Stimulated activated naive CD8-positive, alpha-beta T cell treated with anti-CD3 and anti-CD28 coated beads, Interleukin-15, Interleukin-2, amounts not matched to agents 100 U/mL and 50 U/mL, for 24 hours (primary cell): ENCODE measurements around the gene DAB1.
"Not testable (repeated sequence)": the region's sequence is repeated elsewhere in the genome, so short reads cannot be mapped to it uniquely, and the experiment has no call there.

ENCODE experiments used
- ATAC-seq: fragments of 150-1000 bp; cut with Tn5 transposase; one replicate; pipeline ENCODE4 v1.10.0; 2021
- DNase-seq: peaks from one replicate; pipeline ENCODE4 v3.0.0; 2021

DAB1 gene

GRCh38 chr1:57360846-57361407 lies 62.9 kb downstream of the DAB1 start:
- ATAC-seq (no peak), DNase-seq (no peak)

- no peak for DNase-seq
- ATAC-seq: no peak
These were observed 66.4 kb downstream of the DAB1 start for GRCh38 chr1:57357462-57357861.

- no peak for DNase-seq
These were observed 70.2 kb downstream of the DAB1 start for GRCh38 chr1:57353654-57354053.

GRCh38 chr1:57350610-57351009 lies 73.2 kb downstream of the DAB1 start:
- ATAC-seq: no peak
- DNase-seq: no peak

More at GRCh38 chr1:57353654-57354053, 70.2 kb downstream of the DAB1 start:
- ATAC-seq: no peak

GRCh38 chr1:57348921-57349320 lies 74.9 kb downstream of the DAB1 start:
- DNase-seq (no peak), ATAC-seq (no peak)

- no peak for ATAC-seq
- no peak for DNase-seq
These were observed 77.9 kb downstream of the DAB1 start for GRCh38 chr1:57345916-57346315.

- ATAC-seq: no peak
- DNase-seq: no peak
These were observed 79.6 kb downstream of the DAB1 start for GRCh38 chr1:57344265-57344664.

- DNase-seq, ATAC-seq: not testable (repeated sequence)
These were observed 80.5 kb downstream of the DAB1 start for GRCh38 chr1:57343298-57343915.

- no peak for ATAC-seq
These were observed 82.1 kb downstream of the DAB1 start for GRCh38 chr1:57341721-57342120.

GRCh38 chr1:57340334-57341070 lies 83.4 kb downstream of the DAB1 start:
- ATAC-seq (no peak), DNase-seq (no peak)

More at GRCh38 chr1:57341721-57342120, 82.1 kb downstream of the DAB1 start:
- DNase-seq: no peak

- ATAC-seq: no peak
These were observed 86.2 kb downstream of the DAB1 start for GRCh38 chr1:57337623-57338022.

GRCh38 chr1:57336793-57337192 lies 87.1 kb downstream of the DAB1 start:
- ATAC-seq: no peak
- no peak for DNase-seq

More at GRCh38 chr1:57337623-57338022, 86.2 kb downstream of the DAB1 start:
- DNase-seq: no peak

GRCh38 chr1:57331620-57332019 lies 92.2 kb downstream of the DAB1 start:
- DNase-seq (no peak), ATAC-seq (no peak)

- ATAC-seq: no peak
These were observed 93.9 kb downstream of the DAB1 start for GRCh38 chr1:57329937-57330336.

GRCh38 chr1:57329001-57329527 lies 94.8 kb downstream of the DAB1 start:
- ATAC-seq: no peak

More at GRCh38 chr1:57329937-57330336, 93.9 kb downstream of the DAB1 start:
- no peak for DNase-seq

GRCh38 chr1:57327946-57328345 lies 95.9 kb downstream of the DAB1 start:
- ATAC-seq (no peak), DNase-seq (no peak)

More at GRCh38 chr1:57329001-57329527, 94.8 kb downstream of the DAB1 start:
- no peak for DNase-seq

GRCh38 chr1:57327336-57327735 lies 96.5 kb downstream of the DAB1 start:
- ATAC-seq: no peak
- DNase-seq: no peak

- ATAC-seq (no peak), DNase-seq (no peak)
These were observed 98.3 kb downstream of the DAB1 start for GRCh38 chr1:57325536-57325935.

GRCh38 chr1:57325117-57325516 lies 98.7 kb downstream of the DAB1 start:
- ATAC-seq (no peak), DNase-seq (no peak)

GRCh38 chr1:57324388-57324787 lies 99.5 kb downstream of the DAB1 start:
- DNase-seq (no peak), ATAC-seq (no peak)

GRCh38 chr1:57321776-57322175 lies 102.1 kb downstream of the DAB1 start:
- DNase-seq: no peak

GRCh38 chr1:57319791-57320190 lies 104.1 kb downstream of the DAB1 start:
- ATAC-seq: no peak
- no peak for DNase-seq

More at GRCh38 chr1:57321776-57322175, 102.1 kb downstream of the DAB1 start:
- ATAC-seq: no peak

- ATAC-seq (no peak), DNase-seq (no peak)
These were observed 104.7 kb downstream of the DAB1 start for GRCh38 chr1:57319165-57319564.
